DND-41 (cell line): Measurements from ENCODE around the gene PRRT1B.

Source experiments
- ATAC-seq: fragments of 200-7000 bp; cut with Tn5 transposase; 3 replicates; pipeline ENCODE4 v1.9.1; 2021; ENCODE audit warnings: low read depth; ENCODE audit not compliant: insufficient read depth
- DNase-seq: peaks from one replicate; pipeline ENCODE4 v3.0.0-alpha.2; 2020
- H2AFZ ChIP-seq: 2 replicates; pipeline ENCODE4 v1.6.0; 2012; ENCODE audit warnings: low read depth, low read length
- H3K27ac ChIP-seq: 2 replicates; pipeline ENCODE4 v1.5.1; 2012; ENCODE audit warnings: low read length, inconsistent platforms
- H3K27me3 ChIP-seq: fragments of 200-600 bp; sonication (generic); 2 replicates; pipeline ENCODE4 v1.6.0; 2012; ENCODE audit warnings: low read length, mild to moderate bottlenecking, inconsistent platforms; ENCODE audit not compliant: insufficient read depth, poor library complexity
- H3K36me3 ChIP-seq: 2 replicates; pipeline ENCODE4 v1.5.1; 2012; ENCODE audit warnings: low read length, inconsistent platforms; ENCODE audit not compliant: insufficient read depth
- H3K4me1 ChIP-seq: 2 replicates; pipeline ENCODE4 v1.5.1; 2012; ENCODE audit warnings: mild to moderate bottlenecking, low read length; ENCODE audit not compliant: insufficient read depth
- H3K4me2 ChIP-seq: 2 replicates; pipeline ENCODE4 v1.6.0; 2012; ENCODE audit warnings: mild to moderate bottlenecking, moderate library complexity, low read length, inconsistent platforms; ENCODE audit not compliant: insufficient read depth
- H3K4me3 ChIP-seq, 2 experiments: fragments of 200-600 bp in 1 of 2; shearing (Covaris generic) in 1 of 2; 2 replicates each; pipeline ENCODE4 v1.5.1; 2012 to 2016; ENCODE audit warnings: inconsistent platforms in 2 of 2, low read length in 2 of 2, mild to moderate bottlenecking in 2 of 2, low read depth in 1 of 2, moderate library complexity in 1 of 2
- H3K79me2 ChIP-seq: 2 replicates; pipeline ENCODE4 v1.6.0; 2012; ENCODE audit warnings: low read length, inconsistent platforms; ENCODE audit not compliant: insufficient read depth
- H3K9ac ChIP-seq: 2 replicates; pipeline ENCODE4 v1.6.0; 2012; ENCODE audit warnings: low read depth, mild to moderate bottlenecking, inconsistent platforms, low read length, moderate library complexity
- H3K9me3 ChIP-seq: 2 replicates; pipeline ENCODE4 v1.5.1; 2012; ENCODE audit warnings: low read length, moderate library complexity, mild to moderate bottlenecking, inconsistent platforms; ENCODE audit not compliant: insufficient read depth, severe bottlenecking
- H4K20me1 ChIP-seq: 2 replicates; pipeline ENCODE4 v1.6.0; 2012; ENCODE audit warnings: low read length; ENCODE audit not compliant: insufficient read depth
- CTCF ChIP-seq: IDR thresholded peaks from 2 replicates; pipeline ENCODE4 v1.5.1; 2012; ENCODE audit warnings: borderline replicate concordance, low read length, moderate library complexity, mild to moderate bottlenecking; ENCODE audit not compliant: poor library complexity, severe bottlenecking; ENCODE audit errors: extremely low read depth
- EZH2 ChIP-seq: IDR thresholded peaks from 3 replicates; pipeline ENCODE4 v1.6.1; 2012; ENCODE audit warnings: borderline replicate concordance, low read depth, mild to moderate bottlenecking, moderate library complexity, low read length, inconsistent platforms; ENCODE audit not compliant: severe bottlenecking

Gene PRRT1B

GRCh38 chr9:131539223-131539923 lies 6.0 kb upstream of the PRRT1B start:
- peak; percentile 44 for DNase-seq
- no peak overlapping the region for H2AFZ ChIP-seq
- no peaks in the 10 kb centered on the region for H3K27me3 ChIP-seq
- H3K79me2 ChIP-seq = no peaks in the 10 kb centered on the region
- no peak for TF ChIP-seq EZH2
- TF ChIP-seq CTCF = no peak
- H3K4me1 ChIP-seq = peaks cover 17% of the 10 kb centered on the region
- no peak overlapping the region for H3K4me2 ChIP-seq
- no peak overlapping the region for H3K27ac ChIP-seq
- H3K4me3 ChIP-seq = no peak overlapping the region
- no peaks in the 10 kb centered on the region for H3K36me3 ChIP-seq
- no peak overlapping the region for H3K9ac ChIP-seq
- H4K20me1 ChIP-seq = no peaks in the 10 kb centered on the region
- H3K9me3 ChIP-seq = peaks cover 6% of the 10 kb centered on the region
- ATAC-seq = peak; percentile 72

DNA sequence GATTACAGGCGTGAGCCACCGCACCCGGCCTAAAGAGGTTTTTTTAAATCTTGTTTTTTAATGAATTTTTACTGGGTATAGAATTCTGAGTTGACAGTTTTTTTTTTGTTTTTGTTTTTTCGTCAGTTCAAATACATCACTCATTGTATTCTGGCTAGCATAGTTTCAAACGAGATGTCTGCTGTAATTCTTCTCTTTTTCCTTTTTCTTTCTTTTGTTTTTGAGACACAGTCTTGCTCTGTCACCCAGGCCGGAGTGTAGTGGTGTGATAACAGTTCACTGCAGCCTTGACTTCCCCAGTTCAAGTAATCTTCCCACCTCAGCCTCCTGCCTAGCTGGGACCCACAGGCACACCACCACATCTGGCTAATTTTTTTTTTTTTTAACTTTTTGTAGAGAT lies 2.2 kb upstream of the PRRT1B start:
- peaks cover 6% of the 10 kb centered on the region for H3K9me3 ChIP-seq
- no peak for DNase-seq
- no peak overlapping the region for H3K27ac ChIP-seq
- H3K9ac ChIP-seq = no peak overlapping the region
- no peaks in the 10 kb centered on the region for H3K79me2 ChIP-seq
- no peaks in the 10 kb centered on the region for H3K36me3 ChIP-seq
- no peak overlapping the region for H2AFZ ChIP-seq
- no peak overlapping the region for H3K4me2 ChIP-seq
- no peaks in the 10 kb centered on the region for H4K20me1 ChIP-seq
- TF ChIP-seq CTCF = no peak
- no peak for TF ChIP-seq EZH2
- H3K4me3 ChIP-seq = no peak overlapping the region
- no peak for ATAC-seq
- no peaks in the 10 kb centered on the region for H3K27me3 ChIP-seq
- peaks cover 7% of the 10 kb centered on the region; the same call in 1 of the 2 replicates for H3K4me1 ChIP-seq

- H3K79me2 ChIP-seq = no peaks in the 10 kb centered on the region
- no peak for TF ChIP-seq EZH2
- TF ChIP-seq CTCF = no peak
- H3K27me3 ChIP-seq = no peaks in the 10 kb centered on the region
- no peak overlapping the region for H3K4me2 ChIP-seq
- no peak overlapping the region for H2AFZ ChIP-seq
- H3K9me3 ChIP-seq = peaks cover 6% of the 10 kb centered on the region
- no peaks in the 10 kb centered on the region for H3K36me3 ChIP-seq
- H3K4me1 ChIP-seq = no peaks in the 10 kb centered on the region
- H3K4me3 ChIP-seq = no peak overlapping the region
- no peak for DNase-seq
- H3K27ac ChIP-seq = no peak overlapping the region
- no peaks in the 10 kb centered on the region for H4K20me1 ChIP-seq
- no peak overlapping the region for H3K9ac ChIP-seq
- ATAC-seq = no peak
Measured at GRCh38 chr9:131545786-131546335, 538 bp downstream of the PRRT1B start.
